Measurements from ENCODE around the gene SHANK2. TPM values are rescaled to one million over a fixed set of nuclear protein-coding genes. Genes with fewer than 3 reads are reported as not detected.

The SHANK2 gene
- not detected for total RNA-seq

GRCh38 chr11:71252269-71252769 lies at the start of gene SHANK2:
SHANK2 (minus strand) TSS chr11:71252577; CDS start chr11:71147326, 105,251 bp downstream.
- no peak within 1 kb of the TSS for H3K4me3 Mint-ChIP-seq
- peaks cover 3% of the 10 kb centered on the region for H3K4me1 Mint-ChIP-seq (ENCODE audit: low read depth)
- H3K27ac Mint-ChIP-seq, result no peak within 1 kb of the TSS
- H3K9me3 Mint-ChIP-seq, result peaks cover 3% of the 10 kb centered on the region
- intact Hi-C loops (cut with micrococcal nuclease), result no loop called here
- no peaks in the 10 kb centered on the region for H3K36me3 Mint-ChIP-seq (ENCODE audit: low read depth)
- peaks cover 54% of the 10 kb centered on the region for H3K27me3 Mint-ChIP-seq (ENCODE audit: low read depth)
- no peak for DNase-seq
- CTCF ChIA-PET, result interaction anchor here (0.6 kb wide), 1 partner anchor 785 kb away, joined by 6 read pairs; no protein-coding TSS in a partner anchor

GRCh38 chr11:71301858-71302533 lies 49.6 kb upstream of the SHANK2 start:
- CTCF ChIA-PET, result no interaction called here
- intact Hi-C loops (cut with micrococcal nuclease), result no loop called here
- peaks cover 7% of the 10 kb centered on the region for H3K27me3 Mint-ChIP-seq (ENCODE audit: low read depth)
- DNase-seq, result no peak
- H3K4me3 Mint-ChIP-seq, result no peak overlapping the region
- H3K4me1 Mint-ChIP-seq (ENCODE audit: low read depth), result no peaks in the 10 kb centered on the region
- H3K27ac Mint-ChIP-seq, result no peak overlapping the region
- H3K9me3 Mint-ChIP-seq, result no peaks in the 10 kb centered on the region
- H3K36me3 Mint-ChIP-seq (ENCODE audit: low read depth), result no peaks in the 10 kb centered on the region

- Mint-ChIP-seq H3K27ac (no peak overlapping the region), H3K27me3 (ENCODE audit: low read depth) (peaks cover 9% of the 10 kb centered on the region), H3K4me3 (no peak overlapping the region), H3K4me1 (ENCODE audit: low read depth) (no peaks in the 10 kb centered on the region), H3K9me3 (no peaks in the 10 kb centered on the region), H3K36me3 (ENCODE audit: low read depth) (no peaks in the 10 kb centered on the region)
- CTCF ChIA-PET, result no interaction called here
- intact Hi-C loops (cut with micrococcal nuclease), result no loop called here
- no peak for DNase-seq
Measured at GRCh38 chr11:71301046-71301857, 48.9 kb upstream of the SHANK2 start.

GRCh38 chr11:71300187-71300586 lies 47.8 kb upstream of the SHANK2 start:
- intact Hi-C loops (cut with micrococcal nuclease), result no loop called here
- H3K4me3 Mint-ChIP-seq, result no peak overlapping the region
- H3K27ac Mint-ChIP-seq, result no peak overlapping the region
- DNase-seq, result no peak
- CTCF ChIA-PET, result no interaction called here
- H3K36me3 Mint-ChIP-seq (ENCODE audit: low read depth), result no peaks in the 10 kb centered on the region
- H3K27me3 Mint-ChIP-seq (ENCODE audit: low read depth), result peaks cover 11% of the 10 kb centered on the region
- H3K4me1 Mint-ChIP-seq (ENCODE audit: low read depth), result no peaks in the 10 kb centered on the region
- no peaks in the 10 kb centered on the region for H3K9me3 Mint-ChIP-seq

- DNase-seq, result no peak
- Mint-ChIP-seq H3K9me3 (no peaks in the 10 kb centered on the region), H3K27ac (no peak overlapping the region), H3K4me3 (no peak overlapping the region), H3K27me3 (ENCODE audit: low read depth) (peaks cover 17% of the 10 kb centered on the region), H3K4me1 (ENCODE audit: low read depth) (no peaks in the 10 kb centered on the region), H3K36me3 (ENCODE audit: low read depth) (no peaks in the 10 kb centered on the region)
- intact Hi-C loops (cut with micrococcal nuclease), result no loop called here
- CTCF ChIA-PET, result no interaction called here
Measured at GRCh38 chr11:71298761-71299181, 46.4 kb upstream of the SHANK2 start.

GRCh38 chr11:71298016-71298550 lies 45.7 kb upstream of the SHANK2 start:
- CTCF ChIA-PET, result no interaction called here
- intact Hi-C loops (cut with micrococcal nuclease), result no loop called here
- no peaks in the 10 kb centered on the region for H3K9me3 Mint-ChIP-seq
- H3K27ac Mint-ChIP-seq, result no peak overlapping the region
- H3K4me3 Mint-ChIP-seq, result no peak overlapping the region
- H3K27me3 Mint-ChIP-seq (ENCODE audit: low read depth), result peaks cover 17% of the 10 kb centered on the region
- no peaks in the 10 kb centered on the region for H3K4me1 Mint-ChIP-seq (ENCODE audit: low read depth)
- DNase-seq, result no peak
- no peaks in the 10 kb centered on the region for H3K36me3 Mint-ChIP-seq (ENCODE audit: low read depth)

- Mint-ChIP-seq H3K36me3 (ENCODE audit: low read depth) (no peaks in the 10 kb centered on the region), H3K27ac (no peak overlapping the region), H3K4me1 (ENCODE audit: low read depth) (no peaks in the 10 kb centered on the region), H3K9me3 (peaks cover 16% of the 10 kb centered on the region), H3K27me3 (ENCODE audit: low read depth) (peaks cover 16% of the 10 kb centered on the region), H3K4me3 (no peak overlapping the region)
- CTCF ChIA-PET, result no interaction called here
- no peak for DNase-seq
- intact Hi-C loops (cut with micrococcal nuclease), result no loop called here
Measured at GRCh38 chr11:71294846-71295600, 42.6 kb upstream of the SHANK2 start.

GRCh38 chr11:71293961-71294782 lies 41.8 kb upstream of the SHANK2 start:
- Mint-ChIP-seq H3K4me1 (ENCODE audit: low read depth) (no peaks in the 10 kb centered on the region), H3K36me3 (ENCODE audit: low read depth) (no peaks in the 10 kb centered on the region), H3K4me3 (no peak overlapping the region), H3K27ac (no peak overlapping the region), H3K27me3 (ENCODE audit: low read depth) (peaks cover 16% of the 10 kb centered on the region), H3K9me3 (peaks cover 22% of the 10 kb centered on the region)
- intact Hi-C loops (cut with micrococcal nuclease), result no loop called here
- no peak for DNase-seq
- CTCF ChIA-PET, result no interaction called here

GRCh38 chr11:71286701-71287643 lies 34.6 kb upstream of the SHANK2 start:
- Mint-ChIP-seq H3K9me3 (peaks cover 24% of the 10 kb centered on the region), H3K4me3 (no peak overlapping the region), H3K27ac (no peak overlapping the region), H3K36me3 (ENCODE audit: low read depth) (no peaks in the 10 kb centered on the region), H3K4me1 (ENCODE audit: low read depth) (no peaks in the 10 kb centered on the region), H3K27me3 (ENCODE audit: low read depth) (peaks cover 8% of the 10 kb centered on the region)
- CTCF ChIA-PET, result interaction anchor here (0.7 kb wide), 1 partner anchor 935 kb away, joined by 4 read pairs; no protein-coding TSS in a partner anchor
- intact Hi-C loops (cut with micrococcal nuclease), result no loop called here
- DNase-seq, result no peak

GRCh38 chr11:71285111-71285510 lies 32.7 kb upstream of the SHANK2 start:
- H3K27me3 Mint-ChIP-seq (ENCODE audit: low read depth), result peaks cover 8% of the 10 kb centered on the region
- CTCF ChIA-PET, result no interaction called here
- H3K27ac Mint-ChIP-seq, result no peak overlapping the region
- no peaks in the 10 kb centered on the region for H3K4me1 Mint-ChIP-seq (ENCODE audit: low read depth)
- no peak overlapping the region for H3K4me3 Mint-ChIP-seq
- intact Hi-C loops (cut with micrococcal nuclease), result no loop called here
- H3K9me3 Mint-ChIP-seq, result peaks cover 11% of the 10 kb centered on the region
- DNase-seq, result no peak
- no peaks in the 10 kb centered on the region for H3K36me3 Mint-ChIP-seq (ENCODE audit: low read depth)

GRCh38 chr11:71284525-71285092 lies 32.2 kb upstream of the SHANK2 start:
- no peaks in the 10 kb centered on the region for H3K4me1 Mint-ChIP-seq (ENCODE audit: low read depth)
- no peaks in the 10 kb centered on the region for H3K36me3 Mint-ChIP-seq (ENCODE audit: low read depth)
- intact Hi-C loops (cut with micrococcal nuclease), result no loop called here
- peaks cover 8% of the 10 kb centered on the region for H3K27me3 Mint-ChIP-seq (ENCODE audit: low read depth)
- H3K4me3 Mint-ChIP-seq, result no peak overlapping the region
- CTCF ChIA-PET, result no interaction called here
- no peak for DNase-seq
- H3K9me3 Mint-ChIP-seq, result peaks cover 8% of the 10 kb centered on the region
- no peak overlapping the region for H3K27ac Mint-ChIP-seq

Data from activated naive CD4-positive, alpha-beta T cell treated with anti-CD3 and anti-CD28 coated beads for 36 hours (primary cell).